NCI-H69 (cell line): ENCODE results near the gene CHSY3.

Experiments
- DNase-seq: peaks from one replicate; lab custom pipeline; 2025; lab: John Stamatoyannopoulos, UW

Gene CHSY3

GRCh38 chr5:129945774-129946270, 41.6 kb downstream of the CHSY3 start:
- no peak for DNase-seq

GRCh38 chr5:129951039-129951438, 46.8 kb downstream of the CHSY3 start:
- no peak for DNase-seq

GRCh38 chr5:129958581-129958980, 54.3 kb downstream of the CHSY3 start:
- DNase-seq = no peak

- no peak for DNase-seq
These were observed 56.6 kb downstream of the CHSY3 start for GRCh38 chr5:129960831-129961230.

- DNase-seq = no peak
These were observed 58.2 kb downstream of the CHSY3 start for GRCh38 chr5:129962506-129962905.

GRCh38 chr5:129963359-129963758, 59.1 kb downstream of the CHSY3 start:
- DNase-seq = no peak

- no peak for DNase-seq
These were observed 61.8 kb downstream of the CHSY3 start for GRCh38 chr5:129966071-129966470.

- DNase-seq = no peak
These were observed 67.4 kb downstream of the CHSY3 start for GRCh38 chr5:129971714-129972113.

- no peak for DNase-seq
These were observed 68.3 kb downstream of the CHSY3 start for GRCh38 chr5:129972465-129973141.

GRCh38 chr5:129973716-129974426, 69.6 kb downstream of the CHSY3 start:
- no peak for DNase-seq

- no peak for DNase-seq
These were observed 73.5 kb downstream of the CHSY3 start for GRCh38 chr5:129977810-129978209.

GRCh38 chr5:129978270-129978669, 74.0 kb downstream of the CHSY3 start:
- DNase-seq = no peak

- DNase-seq = no peak
These were observed 84.2 kb downstream of the CHSY3 start for GRCh38 chr5:129988453-129988852.

- DNase-seq = no peak
These were observed 87.5 kb downstream of the CHSY3 start for GRCh38 chr5:129991780-129992179.

- DNase-seq = no peak
These were observed 92.6 kb downstream of the CHSY3 start for GRCh38 chr5:129996896-129997295.

GRCh38 chr5:130000460-130000859, 96.2 kb downstream of the CHSY3 start:
- no peak for DNase-seq

GRCh38 chr5:130002183-130002582, 97.9 kb downstream of the CHSY3 start:
- DNase-seq = no peak

- no peak for DNase-seq
These were observed 98.6 kb downstream of the CHSY3 start for GRCh38 chr5:130002876-130003275.

- no peak for DNase-seq
These were observed 107.7 kb downstream of the CHSY3 start for GRCh38 chr5:130011986-130012385.

- no peak for DNase-seq
These were observed 112.9 kb downstream of the CHSY3 start for GRCh38 chr5:130017173-130017572.

- DNase-seq = no peak
These were observed 114.4 kb downstream of the CHSY3 start for GRCh38 chr5:130018641-130019040.

GRCh38 chr5:130021000-130021399, 116.7 kb downstream of the CHSY3 start:
- no peak for DNase-seq

- DNase-seq = no peak
These were observed 117.6 kb downstream of the CHSY3 start for GRCh38 chr5:130021876-130022275.

GRCh38 chr5:130023604-130024003, 119.3 kb downstream of the CHSY3 start:
- no peak for DNase-seq
